Endothelial cell (in vitro differentiated cells): ENCODE data around the gene ZNF597. TPM values are rescaled to one million over a fixed set of nuclear protein-coding genes. Genes with fewer than 3 reads are reported as not detected.

Experiments
- DNase-seq: peaks from one replicate; pipeline ENCODE4 v3.0.0; 2021; ENCODE audit warnings: low spot score
- H3K27ac Mint-ChIP-seq: one replicate; pipeline ENCODE4 v1.8.0; 2021; ENCODE audit warnings: mixed read lengths, inconsistent platforms; ENCODE audit not compliant: unreplicated experiment
- H3K27me3 Mint-ChIP-seq: one replicate; pipeline ENCODE4 v1.8.0; 2021; ENCODE audit warnings: mild to moderate bottlenecking, moderate library complexity, mixed read lengths, inconsistent platforms; ENCODE audit not compliant: unreplicated experiment
- H3K36me3 Mint-ChIP-seq: one replicate; pipeline ENCODE4 v1.8.0; 2021; ENCODE audit warnings: mild to moderate bottlenecking, low read depth, mixed read lengths, inconsistent platforms; ENCODE audit not compliant: unreplicated experiment
- H3K4me1 Mint-ChIP-seq: one replicate; pipeline ENCODE4 v1.8.0; 2021; ENCODE audit warnings: mild to moderate bottlenecking, mixed read lengths, inconsistent platforms; ENCODE audit not compliant: unreplicated experiment
- H3K4me3 Mint-ChIP-seq: one replicate; pipeline ENCODE4 v1.8.0; 2021; ENCODE audit warnings: mild to moderate bottlenecking, mixed read lengths, inconsistent platforms; ENCODE audit not compliant: unreplicated experiment
- H3K9me3 Mint-ChIP-seq: one replicate; pipeline ENCODE4 v1.8.0; 2021; ENCODE audit warnings: mixed read lengths, inconsistent platforms; ENCODE audit not compliant: unreplicated experiment
- CTCF ChIP-seq: fragments of 200-600 bp; sonication (generic); IDR thresholded peaks from one replicate; pipeline ENCODE4 v1.5.0; 2021; ENCODE audit warnings: antibody characterized with exemption; ENCODE audit not compliant: unreplicated experiment
- total RNA-seq: library from RNA; stranded (reverse); fragmentation: NEBNext Ultra II Directional; extraction: Animal tissue kit (Norgen Biotek cat#: 25700); gene quantifications from one replicate; pipeline ENCODE4 v1.2.1, GENCODE V29; 2021; ENCODE audit not compliant: unreplicated experiment

Gene ZNF597
- total RNA-seq, 1 donor from 2014 or later, result 5.7 TPM

- Mint-ChIP-seq H3K9me3 (no peaks in the 10 kb centered on the region), H3K27me3 (peaks cover 17% of the 10 kb centered on the region), H3K4me3 (peak overlapping the region; percentile 98), H3K27ac (peak overlapping the region; percentile 98), H3K4me1 (peaks cover 9% of the 10 kb centered on the region), H3K36me3 (peaks cover 32% of the 10 kb centered on the region)
- no peak for TF ChIP-seq CTCF
- DNase-seq, result peak; percentile 48
Measured at GRCh38 chr16:3444032-3444388, 706 bp upstream of the ZNF597 start.

DNA sequence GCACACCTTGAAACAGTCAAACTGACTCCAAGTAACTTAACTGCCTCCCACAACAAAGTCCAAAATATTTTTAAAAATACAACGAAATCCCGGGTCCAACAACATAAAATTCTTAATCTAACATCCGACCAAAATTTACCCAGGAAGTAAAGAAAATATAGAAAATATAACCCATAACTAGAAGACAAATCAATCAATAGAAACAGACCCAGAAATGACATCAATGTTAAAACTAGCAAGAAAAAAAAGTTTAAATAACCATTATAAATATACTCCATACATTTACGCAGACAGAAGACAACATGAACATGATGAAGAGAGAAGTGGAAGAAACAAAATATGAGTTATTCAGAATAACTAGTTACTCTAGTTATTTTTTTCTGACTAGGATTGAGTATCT, 3.7 kb downstream of the ZNF597 start:
- peak overlapping the region; percentile 27 for H3K4me3 Mint-ChIP-seq
- peaks cover 9% of the 10 kb centered on the region for H3K4me1 Mint-ChIP-seq
- H3K36me3 Mint-ChIP-seq, result peaks cover 26% of the 10 kb centered on the region
- TF ChIP-seq CTCF, result no peak
- peaks cover 14% of the 10 kb centered on the region for H3K27me3 Mint-ChIP-seq
- no peaks in the 10 kb centered on the region for H3K9me3 Mint-ChIP-seq
- no peak for DNase-seq
- no peak overlapping the region for H3K27ac Mint-ChIP-seq

GRCh38 chr16:3434373-3434772, 8.9 kb downstream of the ZNF597 start:
- H3K4me1 Mint-ChIP-seq, result no peaks in the 10 kb centered on the region
- H3K9me3 Mint-ChIP-seq, result no peaks in the 10 kb centered on the region
- H3K27me3 Mint-ChIP-seq, result no peaks in the 10 kb centered on the region
- no peak for TF ChIP-seq CTCF
- no peak overlapping the region for H3K4me3 Mint-ChIP-seq
- DNase-seq, result no peak
- no peak overlapping the region for H3K27ac Mint-ChIP-seq
- peaks cover 9% of the 10 kb centered on the region for H3K36me3 Mint-ChIP-seq

DNA sequence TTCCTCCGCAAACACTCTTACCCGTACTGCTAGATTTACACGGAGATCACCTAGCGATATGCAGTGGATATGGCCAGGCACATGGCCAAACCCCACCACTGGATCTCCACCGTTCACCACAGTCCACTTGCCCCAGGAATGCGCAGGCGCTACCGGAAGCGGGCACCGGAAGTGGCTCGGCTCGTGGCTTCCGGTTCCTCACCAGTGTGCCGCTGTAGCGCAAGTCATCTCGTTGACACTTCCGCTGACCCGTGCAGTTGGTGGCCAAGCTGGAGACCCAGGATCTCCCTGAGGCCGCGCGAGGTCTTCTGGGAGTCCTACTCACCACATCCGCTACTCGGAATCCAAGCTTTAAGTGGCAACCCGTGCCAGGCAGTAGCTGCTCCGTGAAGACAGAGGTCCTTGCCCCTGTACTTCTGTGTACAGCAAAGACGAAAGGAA, 11.5 kb downstream of the ZNF597 start:
- H3K36me3 Mint-ChIP-seq, result peaks cover 8% of the 10 kb centered on the region
- DNase-seq, result no peak
- H3K4me3 Mint-ChIP-seq, result no peak overlapping the region
- H3K27me3 Mint-ChIP-seq, result no peaks in the 10 kb centered on the region
- no peaks in the 10 kb centered on the region for H3K9me3 Mint-ChIP-seq
- no peak for TF ChIP-seq CTCF
- no peaks in the 10 kb centered on the region for H3K4me1 Mint-ChIP-seq
- H3K27ac Mint-ChIP-seq, result no peak overlapping the region

- TF ChIP-seq CTCF, result no peak
- DNase-seq, result no peak
- no peak overlapping the region for H3K27ac Mint-ChIP-seq
- H3K4me1 Mint-ChIP-seq, result no peaks in the 10 kb centered on the region
- no peak overlapping the region for H3K4me3 Mint-ChIP-seq
- peaks cover 47% of the 10 kb centered on the region for H3K36me3 Mint-ChIP-seq
- H3K9me3 Mint-ChIP-seq, result peaks cover 20% of the 10 kb centered on the region
- peaks cover 6% of the 10 kb centered on the region for H3K27me3 Mint-ChIP-seq
Measured at GRCh38 chr16:3413730-3414379, 29.4 kb downstream of the ZNF597 start.
